Activated gamma-delta T cell (primary cell): ENCODE results near the gene TOM1L2.
"Not testable (repeated sequence)": the region's sequence is repeated elsewhere in the genome, so short reads cannot be mapped to it uniquely, and the experiment has no call there.

ENCODE experiments used
- DNase-seq: peaks from one replicate; lab custom pipeline; 2025; lab: John Stamatoyannopoulos, UW

Gene TOM1L2

GRCh38 chr17:17970699-17971430 lies 1.3 kb downstream of the TOM1L2 start:
- DNase-seq, result no peak

- DNase-seq, result no peak
Measured at GRCh38 chr17:17966399-17966798, 5.8 kb downstream of the TOM1L2 start.

GRCh38 chr17:17965152-17965721 lies 7.0 kb downstream of the TOM1L2 start:
- no peak for DNase-seq

GRCh38 chr17:17964710-17965109 lies 7.5 kb downstream of the TOM1L2 start:
- no peak for DNase-seq

GRCh38 chr17:17963694-17964436 lies 8.3 kb downstream of the TOM1L2 start:
- DNase-seq, result no peak

GRCh38 chr17:17963066-17963465 lies 9.1 kb downstream of the TOM1L2 start:
- no peak for DNase-seq

- no peak for DNase-seq
Measured at GRCh38 chr17:17960500-17961030, 11.6 kb downstream of the TOM1L2 start.

- DNase-seq, result no peak
Measured at GRCh38 chr17:17959520-17960361, 12.5 kb downstream of the TOM1L2 start.

GRCh38 chr17:17958982-17959381 lies 13.2 kb downstream of the TOM1L2 start:
- DNase-seq, result no peak

GRCh38 chr17:17957584-17957916 lies 14.7 kb downstream of the TOM1L2 start:
- no peak for DNase-seq

GRCh38 chr17:17955790-17956341 lies 16.3 kb downstream of the TOM1L2 start:
- not testable (repeated sequence) for DNase-seq

GRCh38 chr17:17954079-17954478 lies 18.1 kb downstream of the TOM1L2 start:
- no peak for DNase-seq

- DNase-seq, result no peak
Measured at GRCh38 chr17:17952691-17953090, 19.5 kb downstream of the TOM1L2 start.

GRCh38 chr17:17951524-17951923 lies 20.7 kb downstream of the TOM1L2 start:
- no peak for DNase-seq

GRCh38 chr17:17950806-17951205 lies 21.4 kb downstream of the TOM1L2 start:
- no peak for DNase-seq

GRCh38 chr17:17950347-17950746 lies 21.9 kb downstream of the TOM1L2 start:
- DNase-seq, result no peak

GRCh38 chr17:17947966-17948365 lies 24.2 kb downstream of the TOM1L2 start:
- DNase-seq, result no peak

- no peak for DNase-seq
Measured at GRCh38 chr17:17947309-17947708, 24.9 kb downstream of the TOM1L2 start.

- DNase-seq, result no peak
Measured at GRCh38 chr17:17946093-17946492, 26.1 kb downstream of the TOM1L2 start.

GRCh38 chr17:17944743-17945142 lies 27.5 kb downstream of the TOM1L2 start:
- DNase-seq, result no peak

- DNase-seq, result no peak
Measured at GRCh38 chr17:17944242-17944641, 28.0 kb downstream of the TOM1L2 start.
